ENCODE measurements around the gene CD300LG.

CD300LG gene

GRCh38 chr17:43877451-43878155, 30.6 kb downstream of the CD300LG start:
- no peak for TF ChIP-seq EZH2phosphoT487 (conservative IDR thresholded peaks at IDR 0.05; ENCODE audit: low read length)
- TF ChIP-seq, protein P1, sequence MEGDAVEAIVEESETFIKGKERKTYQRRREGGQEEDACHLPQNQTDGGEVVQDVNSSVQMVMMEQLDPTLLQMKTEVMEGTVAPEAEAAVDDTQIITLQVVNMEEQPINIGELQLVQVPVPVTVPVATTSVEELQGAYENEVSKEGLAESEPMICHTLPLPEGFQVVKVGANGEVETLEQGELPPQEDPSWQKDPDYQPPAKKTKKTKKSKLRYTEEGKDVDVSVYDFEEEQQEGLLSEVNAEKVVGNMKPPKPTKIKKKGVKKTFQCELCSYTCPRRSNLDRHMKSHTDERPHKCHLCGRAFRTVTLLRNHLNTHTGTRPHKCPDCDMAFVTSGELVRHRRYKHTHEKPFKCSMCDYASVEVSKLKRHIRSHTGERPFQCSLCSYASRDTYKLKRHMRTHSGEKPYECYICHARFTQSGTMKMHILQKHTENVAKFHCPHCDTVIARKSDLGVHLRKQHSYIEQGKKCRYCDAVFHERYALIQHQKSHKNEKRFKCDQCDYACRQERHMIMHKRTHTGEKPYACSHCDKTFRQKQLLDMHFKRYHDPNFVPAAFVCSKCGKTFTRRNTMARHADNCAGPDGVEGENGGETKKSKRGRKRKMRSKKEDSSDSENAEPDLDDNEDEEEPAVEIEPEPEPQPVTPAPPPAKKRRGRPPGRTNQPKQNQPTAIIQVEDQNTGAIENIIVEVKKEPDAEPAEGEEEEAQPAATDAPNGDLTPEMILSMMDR (IDR thresholded peaks at IDR 0.05; ENCODE audit: insufficient read depth, low read length, poor library complexity, severe bottlenecking), result no peak

DNA sequence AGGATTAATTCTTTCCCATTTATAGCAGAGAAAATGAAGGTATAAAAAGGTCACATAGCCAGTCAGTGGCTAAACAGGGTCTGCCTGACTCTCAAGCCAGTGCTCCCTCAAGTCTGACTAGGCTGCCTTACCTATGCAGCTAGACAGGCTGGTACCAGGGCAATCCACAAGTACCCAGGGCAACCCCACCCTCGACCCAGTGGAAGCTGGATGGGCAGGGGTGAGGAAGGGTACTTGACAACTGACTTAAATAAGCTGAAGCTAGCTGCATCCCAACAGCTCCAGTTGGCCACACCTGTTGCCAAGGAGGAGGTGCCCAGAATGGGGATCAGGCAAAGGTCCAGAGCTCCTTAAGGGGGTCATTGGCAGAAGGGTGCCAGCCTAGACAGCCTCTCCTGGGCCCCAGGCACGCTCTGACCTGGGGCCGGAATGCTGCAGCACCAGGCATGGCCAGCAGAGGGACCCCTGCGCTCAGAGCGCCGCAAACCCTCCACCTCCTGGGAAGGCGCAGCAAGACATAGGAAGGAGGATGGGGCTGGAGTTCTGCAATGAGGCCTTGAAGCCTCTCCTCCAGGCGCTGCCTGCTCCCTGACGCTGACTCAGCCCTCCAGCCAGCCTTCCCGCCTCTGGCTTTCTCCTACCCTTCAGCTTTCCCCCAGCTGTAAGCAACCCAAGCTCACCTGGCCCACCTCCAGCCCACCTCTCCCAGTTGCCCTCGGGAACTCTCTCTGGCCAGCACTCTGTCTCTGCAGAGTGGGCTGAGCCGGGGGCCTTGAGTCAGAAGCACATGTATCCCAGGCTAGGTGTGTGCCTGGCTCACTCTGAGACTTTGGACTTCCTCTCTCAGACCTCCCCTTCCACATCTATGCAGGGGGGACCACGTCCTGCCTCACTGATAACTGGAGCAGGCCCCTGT, 31.5 kb downstream of the CD300LG start:
- Histone ChIP-seq H2AFZ (ENCODE audit: low read depth, low read length, severe bottlenecking) (no peak overlapping the region), H3K9me3 (ENCODE audit: insufficient read depth, low read length) (no peaks in the 10 kb centered on the region), H3K4me3 (ENCODE audit: insufficient read depth, low read length, poor library complexity, severe bottlenecking) (no peak overlapping the region), H3K27me3 (ENCODE audit: low read length) (no peaks in the 10 kb centered on the region), H4K20me1 (ENCODE audit: low read depth, low read length) (no peaks in the 10 kb centered on the region), H3K36me3 (ENCODE audit: low read length) (no peaks in the 10 kb centered on the region), H3K9me2 (replicated peaks; ENCODE audit: insufficient read depth, low read length) (no peaks in the 10 kb centered on the region), H3K9ac (ENCODE audit: low read length) (no peak overlapping the region), H3K4me2 (ENCODE audit: low read depth, low read length, poor library complexity, severe bottlenecking) (no peak overlapping the region), H3K27ac (ENCODE audit: low read depth, low read length) (no peak overlapping the region), H3F3A (ENCODE audit: insufficient read depth) (no peaks in the 10 kb centered on the region), H3K79me2 (ENCODE audit: insufficient read depth, low read length) (no peaks in the 10 kb centered on the region)
- TF ChIP-seq, protein P1 (IDR thresholded peaks at IDR 0.05; ENCODE audit: insufficient read depth, low read length, poor library complexity, severe bottlenecking), result peak; percentile 87
- no peak for TF ChIP-seq EZH2phosphoT487 (conservative IDR thresholded peaks at IDR 0.05; ENCODE audit: low read length)

More at GRCh38 chr17:43877451-43878155, 30.6 kb downstream of the CD300LG start:
- Histone ChIP-seq H3K4me2 (ENCODE audit: low read depth, low read length, poor library complexity, severe bottlenecking) (no peak overlapping the region), H3K4me3 (ENCODE audit: insufficient read depth, low read length, poor library complexity, severe bottlenecking) (no peak overlapping the region), H3K27ac (ENCODE audit: low read depth, low read length) (no peak overlapping the region), H3K79me2 (ENCODE audit: insufficient read depth, low read length) (no peaks in the 10 kb centered on the region), H3K9me3 (ENCODE audit: insufficient read depth, low read length) (no peaks in the 10 kb centered on the region), H3K9ac (ENCODE audit: low read length) (no peak overlapping the region), H3K36me3 (ENCODE audit: low read length) (no peaks in the 10 kb centered on the region), H3F3A (ENCODE audit: insufficient read depth) (no peaks in the 10 kb centered on the region), H3K27me3 (ENCODE audit: low read length) (no peaks in the 10 kb centered on the region), H2AFZ (ENCODE audit: low read depth, low read length, severe bottlenecking) (no peak overlapping the region), H3K9me2 (replicated peaks; ENCODE audit: insufficient read depth, low read length) (no peaks in the 10 kb centered on the region), H4K20me1 (ENCODE audit: low read depth, low read length) (no peaks in the 10 kb centered on the region)

DNA sequence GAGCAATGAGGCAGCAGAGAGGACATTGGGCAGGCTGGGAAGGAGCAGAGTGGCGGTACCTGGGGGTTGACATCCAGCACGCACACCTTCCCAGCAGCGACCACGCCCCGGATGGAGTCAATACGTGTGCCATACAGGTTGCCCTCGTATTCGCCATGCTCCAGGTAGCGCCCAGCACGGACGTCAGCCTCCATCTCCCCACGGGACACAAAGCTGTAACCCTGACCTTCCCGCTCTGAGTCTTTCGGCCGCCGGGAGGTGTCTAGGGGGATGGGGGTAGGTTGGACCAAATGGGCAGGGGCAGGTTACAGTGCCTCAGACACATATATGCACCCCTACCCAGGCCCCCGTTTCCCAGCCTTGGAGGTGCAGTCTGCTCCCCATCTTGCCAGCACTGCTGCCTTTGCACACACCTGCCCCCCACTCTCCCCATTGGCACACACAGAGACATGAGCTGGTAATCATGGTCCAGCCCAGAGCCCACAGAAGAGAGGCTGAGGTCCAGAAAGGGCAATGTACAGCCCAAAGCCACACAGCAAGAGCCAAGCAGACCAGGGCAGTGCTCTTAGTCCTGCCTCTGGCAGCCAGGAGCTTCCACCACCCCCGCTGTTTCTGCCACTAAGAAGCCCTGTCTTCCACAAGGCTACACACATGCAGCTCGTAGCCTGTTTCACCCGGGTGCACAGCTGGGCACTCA, 32.9 kb downstream of the CD300LG start:
- H3K9me3 ChIP-seq (ENCODE audit: insufficient read depth, low read length), result no peaks in the 10 kb centered on the region
- no peak overlapping the region for H3K4me2 ChIP-seq (ENCODE audit: low read depth, low read length, poor library complexity, severe bottlenecking)
- H3K36me3 ChIP-seq (ENCODE audit: low read length), result no peaks in the 10 kb centered on the region
- no peaks in the 10 kb centered on the region for H4K20me1 ChIP-seq (ENCODE audit: low read depth, low read length)
- H3K4me3 ChIP-seq (ENCODE audit: insufficient read depth, low read length, poor library complexity, severe bottlenecking), result no peak overlapping the region
- no peaks in the 10 kb centered on the region for H3K79me2 ChIP-seq (ENCODE audit: insufficient read depth, low read length)
- H3K9ac ChIP-seq (ENCODE audit: low read length), result no peak overlapping the region
- H3F3A ChIP-seq (ENCODE audit: insufficient read depth), result no peaks in the 10 kb centered on the region
- no peak overlapping the region for H3K27ac ChIP-seq (ENCODE audit: low read depth, low read length)
- no peaks in the 10 kb centered on the region for H3K9me2 ChIP-seq (replicated peaks; ENCODE audit: insufficient read depth, low read length)
- no peaks in the 10 kb centered on the region for H3K27me3 ChIP-seq (ENCODE audit: low read length)
- TF ChIP-seq EZH2phosphoT487 (conservative IDR thresholded peaks at IDR 0.05; ENCODE audit: low read length), result no peak
- TF ChIP-seq, protein P1 (IDR thresholded peaks at IDR 0.05; ENCODE audit: insufficient read depth, low read length, poor library complexity, severe bottlenecking), result no peak
- H2AFZ ChIP-seq (ENCODE audit: low read depth, low read length, severe bottlenecking), result no peak overlapping the region
